Stimulated activated memory B cell treated with anti-CD40 and anti-IgM and Interleukin-4, amounts not matched to agents 10 μg/mL and 1 μg/mL and 100 μg/mL, for 72 hours (primary cell): ENCODE results near the gene KCNH8.

ENCODE experiments used
- ATAC-seq: fragments of 150-1000 bp; cut with Tn5 transposase; 2 replicates; pipeline ENCODE4 v1.10.0; 2021
- H3K27ac Mint-ChIP-seq: one replicate; pipeline ENCODE4 v1.8.0; 2022; ENCODE audit warnings: mild to moderate bottlenecking, mixed read lengths
- H3K27me3 Mint-ChIP-seq: one replicate; pipeline ENCODE4 v1.8.0; 2022; ENCODE audit warnings: mixed read lengths
- H3K36me3 Mint-ChIP-seq: one replicate; pipeline ENCODE4 v1.8.0; 2022; ENCODE audit warnings: mixed read lengths
- H3K4me1 Mint-ChIP-seq: one replicate; pipeline ENCODE4 v1.8.0; 2022; ENCODE audit warnings: mixed read lengths
- H3K4me3 Mint-ChIP-seq: one replicate; pipeline ENCODE4 v1.8.0; 2022; ENCODE audit warnings: mild to moderate bottlenecking, moderate library complexity, mixed read lengths
- H3K9me3 Mint-ChIP-seq: one replicate; pipeline ENCODE4 v1.8.0; 2022; ENCODE audit warnings: mixed read lengths

The KCNH8 gene

DNA sequence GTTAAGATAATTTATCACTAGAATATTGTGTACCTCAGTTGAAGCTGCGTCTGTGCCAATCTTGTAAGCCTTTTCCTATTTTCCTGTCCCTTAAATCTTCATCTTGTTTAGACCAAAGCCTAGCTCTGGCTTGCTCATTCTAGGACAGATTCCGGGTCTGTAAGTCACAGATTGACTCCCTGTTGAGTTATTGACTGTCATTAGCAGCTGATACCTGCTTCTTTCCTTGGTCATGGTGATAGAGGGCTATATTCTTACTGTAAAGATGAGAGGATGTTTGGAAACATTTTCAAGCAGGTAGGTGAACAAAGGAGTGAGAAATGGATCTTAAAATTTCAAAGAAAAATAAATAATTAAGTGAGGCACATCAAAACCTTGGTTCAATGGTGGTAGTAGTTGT is 200.2 kb downstream of the KCNH8 start:
- Mint-ChIP-seq H3K27ac (peak overlapping the region; percentile 92), H3K36me3 (peaks cover 31% of the 10 kb centered on the region), H3K4me3 (peak overlapping the region; percentile 69), H3K9me3 (peaks cover 14% of the 10 kb centered on the region), H3K4me1 (peaks cover 49% of the 10 kb centered on the region), H3K27me3 (no peaks in the 10 kb centered on the region)
- no peak for ATAC-seq

DNA sequence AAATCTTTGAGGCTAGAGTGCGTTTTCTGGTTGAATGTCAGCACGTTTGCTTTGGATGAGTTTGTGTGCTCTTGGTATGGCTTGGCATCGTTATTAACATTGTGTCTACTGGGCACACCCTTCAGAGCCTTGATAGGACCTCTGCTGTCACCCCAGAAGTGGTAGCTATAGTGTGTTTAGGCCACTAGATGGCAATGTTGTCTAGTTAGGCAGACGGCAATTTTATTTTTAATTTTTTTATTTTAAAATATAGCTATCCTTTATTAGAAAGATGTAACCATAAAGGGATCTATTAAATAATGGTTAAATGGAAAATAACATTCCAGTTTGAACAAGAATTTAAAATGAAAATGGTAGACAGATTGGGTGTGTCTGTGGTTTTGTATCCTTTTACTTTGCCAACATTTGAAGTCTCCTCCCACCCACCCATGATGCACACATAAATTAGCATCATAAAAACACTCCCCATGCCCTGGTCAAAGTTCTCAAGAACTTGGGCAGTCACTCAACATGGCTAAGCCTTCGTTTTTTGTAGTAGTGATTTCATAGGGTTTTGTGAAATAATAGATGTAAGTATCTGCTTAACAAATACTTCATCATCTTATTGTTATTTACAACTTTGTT is 200.7 kb downstream of the KCNH8 start:
- Mint-ChIP-seq H3K36me3 (peaks cover 34% of the 10 kb centered on the region), H3K4me3 (peak overlapping the region; percentile 69), H3K9me3 (peaks cover 14% of the 10 kb centered on the region), H3K27ac (peak overlapping the region; percentile 92), H3K27me3 (no peaks in the 10 kb centered on the region), H3K4me1 (peaks cover 43% of the 10 kb centered on the region)
- ATAC-seq: peak; percentile 84

DNA sequence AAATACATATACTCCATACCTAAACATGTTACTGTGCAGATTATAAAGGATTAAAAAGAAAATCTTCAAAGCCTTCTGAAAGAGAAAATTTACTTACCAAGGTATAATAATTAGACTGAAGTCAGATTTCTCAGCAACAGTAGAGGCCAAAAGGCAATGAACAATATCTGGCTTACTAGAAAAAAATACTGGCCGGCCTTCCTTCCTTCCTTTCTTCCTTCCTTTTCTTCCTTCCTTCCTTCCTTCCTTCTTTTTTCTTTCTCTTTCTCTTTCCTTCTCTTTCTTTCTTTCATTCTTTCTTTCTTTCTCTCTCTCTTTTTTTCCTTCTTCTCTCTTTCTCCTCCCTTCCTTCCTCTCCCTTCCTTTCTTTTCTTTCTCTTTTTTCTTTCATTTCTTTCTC is 209.6 kb downstream of the KCNH8 start:
- ATAC-seq: no peak
- Mint-ChIP-seq H3K9me3 (peaks cover 9% of the 10 kb centered on the region), H3K27me3 (no peaks in the 10 kb centered on the region), H3K27ac (peak overlapping the region; percentile 72), H3K4me3 (no peak overlapping the region), H3K4me1 (peaks cover 20% of the 10 kb centered on the region), H3K36me3 (peaks cover 20% of the 10 kb centered on the region)

DNA sequence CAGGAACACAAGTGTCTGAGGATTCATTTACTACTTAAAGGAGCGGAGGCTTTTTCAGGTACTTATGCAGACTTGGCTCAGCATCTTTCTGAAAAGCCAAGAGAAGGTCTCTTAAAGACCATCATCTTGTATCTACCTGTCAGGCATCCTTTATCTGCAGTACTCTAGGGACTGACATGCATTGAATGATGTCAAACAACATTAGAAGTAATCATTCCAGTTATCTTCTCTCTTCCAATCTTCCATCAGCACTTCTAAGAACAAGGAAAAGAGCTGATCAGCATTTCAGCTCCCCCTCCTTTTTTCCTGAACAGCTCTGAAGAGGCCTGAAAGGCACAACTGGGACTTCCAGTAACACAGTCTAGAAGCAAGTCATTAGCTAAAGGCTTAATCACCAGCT is 214.8 kb downstream of the KCNH8 start:
- Mint-ChIP-seq H3K4me3 (no peak overlapping the region), H3K27ac (peak overlapping the region; percentile 75)
- ATAC-seq: no peak

DNA sequence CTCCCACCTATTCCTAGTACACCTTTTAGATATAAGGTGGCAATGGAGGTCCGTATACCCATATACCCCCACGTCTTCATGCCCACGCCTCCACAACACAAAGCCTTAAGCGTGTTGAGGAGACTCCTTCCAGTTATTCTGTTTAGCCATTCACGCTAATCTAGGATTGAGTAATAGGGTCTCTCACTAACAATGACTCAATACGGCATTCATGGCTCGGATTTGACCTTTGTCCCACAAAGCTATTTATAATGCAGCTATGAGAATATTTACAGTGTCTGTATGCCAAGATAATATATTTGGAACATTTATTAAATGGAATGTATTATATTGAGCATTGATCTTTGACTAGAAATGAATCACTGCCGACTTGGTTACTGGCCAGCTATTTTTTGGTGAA is 215.8 kb downstream of the KCNH8 start:
- no peak for ATAC-seq
- Mint-ChIP-seq H3K27me3 (no peaks in the 10 kb centered on the region), H3K4me1 (peaks cover 33% of the 10 kb centered on the region), H3K4me3 (no peak overlapping the region), H3K27ac (peak overlapping the region; percentile 75), H3K9me3 (peaks cover 2% of the 10 kb centered on the region), H3K36me3 (peaks cover 5% of the 10 kb centered on the region)

More for the DNA sequence above, 214.8 kb downstream of the KCNH8 start:
- Mint-ChIP-seq H3K4me1 (peaks cover 36% of the 10 kb centered on the region), H3K36me3 (peaks cover 11% of the 10 kb centered on the region), H3K27me3 (no peaks in the 10 kb centered on the region), H3K9me3 (peaks cover 7% of the 10 kb centered on the region)

DNA sequence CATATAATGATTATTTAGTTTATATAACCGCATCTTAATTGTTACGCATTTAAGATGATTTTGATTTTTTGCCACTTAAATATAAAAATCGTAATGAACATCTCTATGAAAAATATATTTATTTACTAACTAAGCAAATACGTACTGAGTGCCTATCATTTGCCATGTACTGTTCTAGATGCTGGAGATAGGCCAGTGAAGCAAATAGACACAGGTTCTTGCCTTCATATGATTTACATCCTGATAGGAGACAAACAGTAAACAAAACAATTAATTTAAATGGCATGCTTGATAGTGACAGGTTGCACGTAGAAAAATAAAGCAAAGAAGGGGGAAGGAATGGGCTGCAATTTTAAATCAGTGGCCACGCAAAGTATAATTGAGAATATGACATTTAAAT is 217.2 kb downstream of the KCNH8 start:
- Mint-ChIP-seq H3K4me3 (no peak overlapping the region), H3K4me1 (peaks cover 44% of the 10 kb centered on the region), H3K36me3 (peaks cover 14% of the 10 kb centered on the region), H3K27ac (no peak overlapping the region), H3K9me3 (no peaks in the 10 kb centered on the region), H3K27me3 (no peaks in the 10 kb centered on the region)
- no peak for ATAC-seq

DNA sequence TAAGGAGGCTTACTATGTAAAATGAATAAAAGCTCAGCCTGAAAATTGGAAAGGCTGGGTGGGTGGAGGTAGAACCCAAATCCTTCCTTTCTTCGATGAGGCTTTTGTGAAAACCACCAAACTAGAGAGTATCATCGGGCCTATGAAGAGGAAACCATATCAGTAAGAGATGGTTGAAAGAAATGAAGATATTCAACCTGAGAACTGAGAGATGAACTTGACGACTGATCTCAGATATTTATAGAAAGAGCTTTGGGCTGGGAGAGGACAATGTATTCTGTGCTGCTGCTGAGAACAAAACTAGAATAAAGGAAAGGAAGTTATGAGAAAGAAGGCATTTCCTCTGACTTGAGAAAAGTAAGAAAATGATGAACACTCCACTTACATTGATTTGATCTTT is 236.6 kb downstream of the KCNH8 start:
- no peak for ATAC-seq
- Mint-ChIP-seq H3K27ac (peak overlapping the region; percentile 49), H3K4me3 (peak overlapping the region; percentile 51), H3K27me3 (no peaks in the 10 kb centered on the region), H3K4me1 (peaks cover 18% of the 10 kb centered on the region), H3K36me3 (no peaks in the 10 kb centered on the region), H3K9me3 (no peaks in the 10 kb centered on the region)

DNA sequence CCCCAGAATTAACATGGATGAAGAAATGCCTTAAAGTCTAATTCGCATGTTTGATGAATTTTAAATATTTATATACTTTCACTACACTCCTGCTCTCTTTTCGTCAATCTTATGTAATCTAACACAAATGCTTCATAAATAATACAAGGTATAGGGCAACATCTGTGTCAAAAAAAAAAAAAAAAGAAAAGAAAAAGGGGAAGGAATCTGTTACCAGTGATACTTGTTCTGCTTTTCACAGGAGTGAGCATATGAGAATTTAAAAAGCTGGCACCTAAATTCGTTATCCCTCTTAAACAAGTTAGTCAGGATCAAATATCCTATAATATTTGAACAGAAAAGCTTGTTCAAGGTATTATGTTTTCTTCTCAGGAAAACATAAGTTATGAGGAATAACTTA is 243.8 kb downstream of the KCNH8 start:
- no peaks in the 10 kb centered on the region for H3K27me3 Mint-ChIP-seq
- no peak for ATAC-seq
- no peaks in the 10 kb centered on the region for H3K9me3 Mint-ChIP-seq
- peaks cover 35% of the 10 kb centered on the region for H3K4me1 Mint-ChIP-seq
- H3K27ac Mint-ChIP-seq: no peak overlapping the region
- peaks cover 16% of the 10 kb centered on the region for H3K36me3 Mint-ChIP-seq
- H3K4me3 Mint-ChIP-seq: no peak overlapping the region

DNA sequence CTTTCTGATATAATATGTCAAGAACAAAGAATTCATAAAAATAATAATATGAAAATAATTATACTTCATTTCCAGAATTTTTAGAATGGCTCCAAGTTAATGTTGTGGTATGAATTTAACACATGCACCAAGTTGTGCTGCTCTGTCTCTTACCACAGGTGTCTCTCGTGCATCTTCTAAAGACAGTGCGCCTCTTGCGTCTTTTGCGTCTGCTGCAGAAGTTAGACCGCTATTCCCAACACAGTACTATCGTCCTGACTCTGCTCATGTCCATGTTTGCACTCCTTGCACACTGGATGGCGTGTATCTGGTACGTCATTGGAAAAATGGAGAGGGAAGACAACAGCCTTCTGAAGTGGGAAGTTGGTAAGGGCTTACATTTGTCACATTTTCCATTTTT is 246.6 kb downstream of the KCNH8 start:
- Mint-ChIP-seq H3K27me3 (no peaks in the 10 kb centered on the region), H3K4me3 (no peak overlapping the region), H3K4me1 (peaks cover 35% of the 10 kb centered on the region), H3K9me3 (no peaks in the 10 kb centered on the region), H3K36me3 (peaks cover 16% of the 10 kb centered on the region), H3K27ac (peak overlapping the region; percentile 73)
- no peak for ATAC-seq

DNA sequence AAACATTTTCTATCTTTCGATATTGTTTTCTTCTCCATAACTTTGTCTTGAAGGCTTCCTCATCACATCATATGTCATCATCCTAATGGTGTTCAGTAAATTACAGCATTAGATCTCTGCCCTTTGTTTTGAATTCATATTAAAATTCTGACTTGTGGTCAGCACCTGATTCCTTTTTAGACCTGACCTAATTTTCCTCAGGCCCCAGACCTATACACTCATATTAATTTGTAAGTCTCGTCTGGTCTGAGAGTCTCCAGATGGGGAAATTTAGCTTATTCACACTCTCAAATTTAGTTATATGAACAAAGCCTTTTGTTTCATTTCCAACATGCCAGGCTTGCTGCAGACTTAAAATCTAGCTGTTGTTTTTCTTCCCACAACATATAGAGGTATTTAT is 248.4 kb downstream of the KCNH8 start:
- H3K27me3 Mint-ChIP-seq: no peaks in the 10 kb centered on the region
- H3K4me1 Mint-ChIP-seq: peaks cover 29% of the 10 kb centered on the region
- peaks cover 9% of the 10 kb centered on the region for H3K36me3 Mint-ChIP-seq
- no peak for ATAC-seq
- H3K9me3 Mint-ChIP-seq: no peaks in the 10 kb centered on the region
- peak overlapping the region; percentile 73 for H3K27ac Mint-ChIP-seq
- H3K4me3 Mint-ChIP-seq: no peak overlapping the region

DNA sequence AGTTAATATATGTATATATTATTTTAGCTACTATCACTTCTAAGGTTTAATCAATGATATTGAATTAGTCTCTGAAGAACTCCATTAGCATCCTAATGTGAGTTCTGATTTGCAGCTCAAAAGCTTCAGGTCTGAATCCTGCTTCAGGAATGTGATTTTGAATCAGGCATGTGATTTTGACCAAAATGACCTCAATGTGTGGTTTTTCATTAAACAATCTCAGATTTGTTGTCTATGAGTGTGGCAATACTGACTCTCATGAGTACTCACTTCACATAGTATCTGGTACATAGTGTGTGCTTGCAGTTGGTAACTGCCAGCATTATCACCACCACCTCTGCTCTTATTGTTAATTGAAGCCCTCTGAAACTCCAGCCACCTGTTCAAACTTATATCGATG is 251.0 kb downstream of the KCNH8 start:
- ATAC-seq: no peak
- Mint-ChIP-seq H3K4me3 (no peak overlapping the region), H3K9me3 (no peaks in the 10 kb centered on the region), H3K4me1 (peaks cover 24% of the 10 kb centered on the region), H3K27ac (no peak overlapping the region), H3K36me3 (peaks cover 9% of the 10 kb centered on the region), H3K27me3 (no peaks in the 10 kb centered on the region)

DNA sequence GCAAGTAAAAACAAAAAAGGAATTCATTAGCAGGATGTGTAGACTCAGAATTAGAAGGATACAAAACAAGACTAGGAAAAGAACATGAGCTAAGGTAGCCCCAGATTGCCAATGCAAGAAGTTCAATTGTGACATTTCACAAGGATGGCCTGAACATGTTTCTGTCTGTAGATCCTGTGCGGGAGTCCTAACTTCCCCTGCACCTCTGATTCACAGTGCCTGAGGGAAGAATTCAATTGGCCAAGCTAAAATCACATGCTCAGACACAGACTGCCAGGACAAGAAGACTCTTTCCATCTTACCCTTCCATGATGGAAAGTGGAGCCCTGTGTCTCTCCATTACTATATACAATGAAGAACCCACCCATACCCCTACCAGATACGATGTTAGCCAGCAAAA is 251.5 kb downstream of the KCNH8 start:
- H3K36me3 Mint-ChIP-seq: peaks cover 9% of the 10 kb centered on the region
- no peak for ATAC-seq
- peaks cover 22% of the 10 kb centered on the region for H3K4me1 Mint-ChIP-seq
- no peaks in the 10 kb centered on the region for H3K9me3 Mint-ChIP-seq
- H3K27me3 Mint-ChIP-seq: no peaks in the 10 kb centered on the region
- H3K27ac Mint-ChIP-seq: no peak overlapping the region
- no peak overlapping the region for H3K4me3 Mint-ChIP-seq

DNA sequence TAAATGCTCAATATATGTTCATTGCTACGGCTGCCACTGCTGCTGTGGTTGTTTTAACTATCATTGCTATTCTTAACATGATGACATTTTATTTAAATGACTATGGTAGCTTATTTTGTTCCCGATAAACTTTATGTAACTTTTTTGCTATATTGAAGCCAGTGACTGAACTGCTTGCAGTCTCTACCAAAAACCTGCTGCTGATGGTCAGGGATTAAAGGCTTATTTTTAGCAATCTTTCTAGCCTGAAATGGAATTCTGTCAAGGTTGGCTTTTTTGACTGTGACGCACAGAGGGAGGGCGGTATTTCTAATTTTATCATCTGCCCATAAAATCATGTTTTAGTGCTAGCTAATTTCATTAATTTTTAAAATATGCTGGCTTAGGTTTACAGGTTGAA is 271.8 kb downstream of the KCNH8 start:
- H3K9me3 Mint-ChIP-seq: no peaks in the 10 kb centered on the region
- ATAC-seq: no peak

DNA sequence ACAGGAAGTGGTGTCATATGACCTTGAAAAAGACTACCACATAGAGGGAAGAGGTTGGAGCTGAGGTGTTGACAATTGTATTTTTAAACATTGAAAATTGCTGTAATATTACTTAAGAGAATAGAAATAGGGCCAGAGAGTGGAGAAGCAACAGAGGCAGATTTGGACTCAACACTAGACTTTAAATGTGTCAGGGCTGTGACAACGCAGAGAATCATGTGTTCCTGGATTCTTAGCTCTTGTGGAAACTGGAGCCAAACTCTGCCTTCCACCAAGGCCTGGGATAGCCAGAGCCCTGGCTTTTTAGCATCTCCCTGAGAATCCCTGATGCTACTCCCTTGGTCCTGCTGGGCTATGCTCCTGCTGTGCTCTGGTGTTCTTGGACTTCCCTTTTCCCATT is 277.5 kb downstream of the KCNH8 start:
- Mint-ChIP-seq H3K4me1 (peaks cover 31% of the 10 kb centered on the region), H3K27ac (no peak overlapping the region), H3K9me3 (no peaks in the 10 kb centered on the region), H3K27me3 (no peaks in the 10 kb centered on the region), H3K4me3 (no peak overlapping the region), H3K36me3 (peaks cover 14% of the 10 kb centered on the region)
- no peak for ATAC-seq

More for the DNA sequence above, 271.8 kb downstream of the KCNH8 start:
- peaks cover 2% of the 10 kb centered on the region for H3K4me1 Mint-ChIP-seq
- no peak overlapping the region for H3K27ac Mint-ChIP-seq
- H3K27me3 Mint-ChIP-seq: no peaks in the 10 kb centered on the region
- peaks cover 4% of the 10 kb centered on the region for H3K36me3 Mint-ChIP-seq
- H3K4me3 Mint-ChIP-seq: no peak overlapping the region

DNA sequence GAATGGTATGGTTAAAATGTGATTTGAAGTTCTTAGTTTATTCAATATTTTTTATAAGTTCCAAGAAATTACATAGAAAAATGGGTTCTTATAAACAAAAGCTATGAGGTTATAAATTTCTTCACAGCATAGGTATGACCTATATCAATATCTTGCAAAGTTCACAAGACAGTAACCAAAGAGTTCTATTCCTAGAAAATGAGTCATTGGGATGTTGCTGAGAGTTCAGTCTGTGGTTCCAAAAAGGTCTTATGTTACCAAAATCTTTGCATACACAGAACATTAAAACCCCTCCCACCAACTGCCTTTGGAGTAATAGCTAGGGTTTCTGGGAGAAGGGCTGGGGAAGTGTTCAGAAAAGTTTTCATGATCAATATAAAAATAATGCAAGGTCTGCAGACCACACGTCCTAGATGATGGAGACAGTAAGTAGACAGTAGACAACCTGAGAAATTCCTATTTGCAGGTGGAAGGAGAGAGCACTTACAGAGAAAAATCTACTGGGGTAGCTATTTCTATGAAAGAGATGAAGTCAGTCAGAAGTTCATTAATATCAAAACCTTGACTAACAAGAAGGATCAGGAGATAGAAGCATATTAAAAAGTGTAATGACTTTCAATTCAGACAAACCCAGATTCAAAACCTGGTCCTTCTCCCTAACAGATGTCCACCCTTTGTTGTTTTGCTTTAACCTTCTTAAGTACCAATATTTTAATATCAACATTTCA is 279.3 kb downstream of the KCNH8 start:
- H3K4me1 Mint-ChIP-seq: peaks cover 40% of the 10 kb centered on the region
- no peak for ATAC-seq
- H3K9me3 Mint-ChIP-seq: no peaks in the 10 kb centered on the region
- H3K36me3 Mint-ChIP-seq: peaks cover 26% of the 10 kb centered on the region
- no peaks in the 10 kb centered on the region for H3K27me3 Mint-ChIP-seq
- H3K4me3 Mint-ChIP-seq: no peak overlapping the region
- no peak overlapping the region for H3K27ac Mint-ChIP-seq

DNA sequence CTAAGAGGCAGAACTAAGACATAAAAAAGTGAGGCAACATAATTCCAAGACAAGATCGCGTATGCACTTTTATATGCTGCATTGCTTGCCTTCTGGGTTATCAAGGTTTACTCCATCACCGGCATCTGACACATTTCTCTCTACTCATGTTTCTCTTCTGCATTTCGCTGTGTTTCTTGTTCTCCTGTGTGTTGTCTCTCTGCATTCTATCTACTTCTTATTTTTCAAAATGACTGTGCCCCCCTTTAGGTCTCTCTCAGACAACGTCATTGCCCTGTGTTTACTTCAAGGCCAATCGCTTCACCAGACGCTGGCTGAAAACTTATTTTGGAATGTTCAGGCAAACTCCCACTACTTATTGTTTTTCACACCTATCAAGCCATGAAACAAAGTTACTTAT is 280.4 kb downstream of the KCNH8 start:
- no peaks in the 10 kb centered on the region for H3K27me3 Mint-ChIP-seq
- no peak overlapping the region for H3K27ac Mint-ChIP-seq
- ATAC-seq: no peak
- no peaks in the 10 kb centered on the region for H3K9me3 Mint-ChIP-seq
- no peak overlapping the region for H3K4me3 Mint-ChIP-seq
- H3K4me1 Mint-ChIP-seq: peaks cover 40% of the 10 kb centered on the region
- H3K36me3 Mint-ChIP-seq: peaks cover 33% of the 10 kb centered on the region
